Testis (tissue), 3 donors: ENCODE data around the gene CORIN. TPM values are rescaled to one million over a fixed set of nuclear protein-coding genes. Genes with fewer than 3 reads are reported as not detected.

Experiments
- DNase-seq: peaks from one replicate; pipeline ENCODE4 v3.0.0-alpha.2; 2019
- H3K27ac ChIP-seq, 2 donors: fragments of 200-600 bp; sonication (generic); one replicate each; pipeline ENCODE4 v1.5.1; 2019
- H3K27me3 ChIP-seq: fragments of 200-600 bp; sonication (generic); one replicate; pipeline ENCODE4 v1.5.1; 2019
- H3K36me3 ChIP-seq: fragments of 200-600 bp; sonication (generic); one replicate; pipeline ENCODE4 v1.5.1; 2017; ENCODE audit warnings: low read depth; ENCODE audit errors: missing control alignments
- H3K4me1 ChIP-seq: fragments of 200-600 bp; sonication (generic); one replicate; pipeline ENCODE4 v1.5.1; 2019
- H3K4me3 ChIP-seq, 2 donors: fragments of 200-600 bp; sonication (generic); one replicate each; pipeline ENCODE4 v1.5.1; 2017 to 2019
- H3K9me3 ChIP-seq: fragments of 200-600 bp; sonication (generic); one replicate; pipeline ENCODE4 v1.5.1; 2017
- CTCF ChIP-seq, 3 experiments: fragments of 450-650 bp in 2 of 3; fragments of 200-600 bp in 1 of 3; sonication (generic) in 1 of 3; IDR thresholded peaks; one replicate each; pipeline ENCODE4 v1.5.1; 2016 to 2019; ENCODE audit warnings: antibody characterized with exemption in 3 of 3, mild to moderate bottlenecking in 2 of 3, moderate library complexity in 1 of 3
- POLR2A ChIP-seq: fragments of 450-650 bp; IDR thresholded peaks from one replicate; pipeline ENCODE4 v1.6.1; 2017; ENCODE audit warnings: antibody characterized with exemption, mild to moderate bottlenecking, moderate library complexity
- whole genome bisulfite sequencing, 2 donors: methylation state at CpG; one replicate each; pipeline ENCODE4 v1.1.5; 2018; 5-methylcytosine and 5-hydroxymethylcytosine counted together
- intact Hi-C: fragments of 100-400 bp; cut with DNase I; formaldehyde crosslinking; loops from one replicate; pipeline ENCODE4 v1.15.1; 2023; ENCODE audit warnings: low total_unique reads
- polyA plus RNA-seq: library from polyadenylated mRNA; stranded (reverse); fragments of 350-450 nt; fragmentation: Illumina TruSeq; extraction: RNeasy Lipid Tissue Mini Kit (QIAGEN cat#74804); gene quantifications from one replicate; pipeline ENCODE4 v1.2.3, GENCODE V29; 2014; ENCODE audit warnings: low read depth, low replicate concordance; ENCODE audit not compliant: insufficient read depth
- total RNA-seq, 2 donors: library from RNA; depleted of rRNA; stranded (reverse); fragments of >200 nt; gene quantifications; one replicate each; pipeline ENCODE4 v1.2.3, GENCODE V29; 2016

The CORIN gene
- total and polyA plus RNA-seq, 3 donors from 2014 or later: 4.6 to 6.1 (median 4.7) TPM

- TF ChIP-seq CTCF (IDR thresholded peaks at IDR 0.05) (no peak), POLR2A (no peak)
- Histone ChIP-seq H3K4me3 (no peak overlapping the region), H3K27me3 (no peaks in the 10 kb centered on the region), H3K9me3 (no peaks in the 10 kb centered on the region), H3K36me3 (no peaks in the 10 kb centered on the region), H3K27ac (no peak overlapping the region), H3K4me1 (no peaks in the 10 kb centered on the region)
- no peak for DNase-seq
- intact Hi-C loops: no loop called here
Measured at GRCh38 chr4:47624031-47624441, 213.8 kb downstream of the CORIN start.

GRCh38 chr4:47621181-47621580 lies 216.7 kb downstream of the CORIN start:
- Histone ChIP-seq H3K36me3 (no peaks in the 10 kb centered on the region), H3K27me3 (no peaks in the 10 kb centered on the region), H3K4me1 (no peaks in the 10 kb centered on the region), H3K4me3 (no peak overlapping the region), H3K27ac (no peak overlapping the region), H3K9me3 (no peaks in the 10 kb centered on the region)
- no peak for DNase-seq
- TF ChIP-seq POLR2A (no peak), CTCF (IDR thresholded peaks at IDR 0.05) (no peak)
- intact Hi-C loops: no loop called here
- WGBS, 2 donors: 90 to 94% methylated on average over 1 of the region's 1 CpG

- intact Hi-C loops: no loop called here
- H3K27ac ChIP-seq: no peak overlapping the region
- no peak overlapping the region for H3K4me3 ChIP-seq
- H3K36me3 ChIP-seq: no peaks in the 10 kb centered on the region
- TF ChIP-seq POLR2A: no peak
- TF ChIP-seq CTCF (IDR thresholded peaks at IDR 0.05): no peak
- WGBS, 2 donors: 66 to 67% methylated on average over 2 of the region's 2 CpGs
- H3K4me1 ChIP-seq: no peaks in the 10 kb centered on the region
- DNase-seq: no peak
- H3K27me3 ChIP-seq: no peaks in the 10 kb centered on the region
- no peaks in the 10 kb centered on the region for H3K9me3 ChIP-seq
Measured at GRCh38 chr4:47619691-47620090, 218.2 kb downstream of the CORIN start.

GRCh38 chr4:47617607-47618006 lies 220.3 kb downstream of the CORIN start:
- TF ChIP-seq CTCF (IDR thresholded peaks at IDR 0.05): no peak
- no peak for TF ChIP-seq POLR2A
- Histone ChIP-seq H3K4me1 (no peaks in the 10 kb centered on the region), H3K27me3 (no peaks in the 10 kb centered on the region), H3K27ac (no peak overlapping the region), H3K4me3 (no peak overlapping the region), H3K36me3 (no peaks in the 10 kb centered on the region), H3K9me3 (no peaks in the 10 kb centered on the region)
- intact Hi-C loops: no loop called here
- DNase-seq: no peak

GRCh38 chr4:47615385-47615784 lies 222.5 kb downstream of the CORIN start:
- H3K27ac ChIP-seq: no peak overlapping the region
- H3K27me3 ChIP-seq: no peaks in the 10 kb centered on the region
- intact Hi-C loops: no loop called here
- DNase-seq: no peak
- no peaks in the 10 kb centered on the region for H3K4me1 ChIP-seq
- no peaks in the 10 kb centered on the region for H3K9me3 ChIP-seq
- TF ChIP-seq POLR2A (no peak), CTCF (IDR thresholded peaks at IDR 0.05) (no peak)
- 89 to 92% methylated on average over 4 of the region's 4 CpGs for WGBS, 2 donors
- H3K4me3 ChIP-seq: no peak overlapping the region
- H3K36me3 ChIP-seq: no peaks in the 10 kb centered on the region
